NCI-H2107 treated with DMSO at 0.1 percent for 48 hours (cell line): ENCODE measurements around the gene MAML3.

Experiments used
- DNase-seq: peaks from one replicate; lab custom pipeline; 2025; ENCODE audit not compliant: unreplicated experiment; lab: John Stamatoyannopoulos, UW

The MAML3 gene

GRCh38 chr4:140012688-140013486 lies 141.1 kb downstream of the MAML3 start:
- peak; percentile 66 for DNase-seq

DNA sequence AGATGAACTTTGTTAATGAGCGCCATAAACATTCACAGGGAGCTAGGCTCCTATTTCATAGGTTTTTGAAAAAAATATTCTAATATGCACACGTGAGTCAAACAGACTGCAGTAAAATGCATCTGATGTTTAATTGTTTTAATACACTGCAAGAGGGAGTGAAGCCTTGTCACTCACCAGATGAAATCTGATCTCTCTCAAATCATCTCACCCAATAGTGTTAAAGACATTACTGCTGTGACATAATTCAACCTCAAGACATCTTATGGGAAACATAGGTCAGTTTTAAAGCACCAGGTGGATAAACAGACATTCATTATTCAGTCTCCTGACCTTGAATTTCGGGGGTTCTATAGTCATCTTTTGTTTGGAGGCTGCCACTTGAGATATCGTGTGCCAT lies 148.3 kb downstream of the MAML3 start:
- peak; percentile 49 for DNase-seq

DNA sequence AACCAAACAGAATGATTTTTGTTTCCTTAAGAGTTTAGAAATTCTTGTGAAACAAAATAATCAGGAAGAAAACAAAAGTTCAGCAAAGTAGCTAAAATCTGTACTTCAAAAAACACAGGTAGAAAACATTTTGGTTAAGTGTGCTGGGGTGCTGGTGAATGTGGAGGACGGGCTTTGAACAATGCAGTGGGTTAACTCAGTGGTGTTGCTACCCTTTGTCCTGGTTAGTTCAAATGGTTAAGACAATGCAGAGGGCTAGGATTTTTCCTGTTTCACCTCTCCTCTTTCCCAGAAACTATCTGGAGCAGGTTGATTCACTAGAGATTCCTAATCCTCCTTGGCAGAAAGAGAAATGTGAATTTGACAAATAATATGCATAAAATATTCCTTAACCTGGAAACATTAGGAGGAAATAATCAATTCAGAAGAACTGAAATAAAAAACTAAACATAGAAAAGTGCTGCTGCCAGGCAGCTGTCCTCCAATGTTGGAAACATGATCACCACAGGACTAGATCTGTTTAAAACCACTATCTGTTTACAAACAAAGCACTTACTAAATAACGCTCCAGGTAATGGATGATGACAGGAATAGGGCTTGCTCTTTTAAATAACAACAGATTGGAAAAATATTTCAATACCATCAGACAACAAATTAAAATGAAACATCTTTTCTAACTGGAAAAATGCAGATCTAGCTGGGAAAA lies 148.9 kb downstream of the MAML3 start:
- DNase-seq: peak; percentile 57

DNA sequence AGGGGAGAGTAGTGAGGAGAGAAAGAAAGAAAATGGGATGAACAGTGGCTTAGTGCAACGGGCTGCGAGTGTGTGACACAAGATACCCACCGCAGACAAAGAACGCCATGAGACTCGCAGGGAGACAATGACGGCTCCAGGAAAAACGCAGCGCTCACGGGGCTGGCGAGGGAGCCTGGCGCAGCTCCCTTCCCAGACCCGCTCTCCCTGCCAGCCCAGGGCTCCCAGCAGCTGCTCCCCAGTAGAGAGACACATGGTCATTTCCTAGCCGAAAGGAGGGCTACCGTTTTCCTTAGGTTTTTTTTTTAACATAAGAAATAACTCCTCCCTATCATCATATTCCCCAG lies 149.5 kb downstream of the MAML3 start:
- peak; percentile 79 for DNase-seq

- peak; percentile 79 for DNase-seq
These were observed 150.0 kb downstream of the MAML3 start for GRCh38 chr4:140003876-140004548.

DNA sequence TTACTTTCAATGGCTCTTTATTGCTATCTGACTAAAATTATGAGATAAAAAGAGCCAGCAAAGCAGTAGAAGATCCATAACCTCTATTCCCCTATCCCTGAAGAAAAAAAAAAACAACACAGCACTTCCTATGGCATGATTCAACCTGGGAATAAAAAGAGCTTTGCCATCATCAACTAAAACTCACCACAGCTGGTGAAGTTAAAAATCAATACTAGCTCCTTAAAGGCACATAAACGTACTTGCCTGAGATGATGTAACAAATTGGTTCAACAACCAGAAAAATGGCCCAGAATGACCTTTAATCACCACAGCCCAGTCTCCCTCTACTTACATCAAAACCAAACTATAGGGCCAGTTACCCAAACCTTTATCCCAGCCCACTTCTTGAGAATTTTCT lies 153.8 kb downstream of the MAML3 start:
- no peak for DNase-seq

DNA sequence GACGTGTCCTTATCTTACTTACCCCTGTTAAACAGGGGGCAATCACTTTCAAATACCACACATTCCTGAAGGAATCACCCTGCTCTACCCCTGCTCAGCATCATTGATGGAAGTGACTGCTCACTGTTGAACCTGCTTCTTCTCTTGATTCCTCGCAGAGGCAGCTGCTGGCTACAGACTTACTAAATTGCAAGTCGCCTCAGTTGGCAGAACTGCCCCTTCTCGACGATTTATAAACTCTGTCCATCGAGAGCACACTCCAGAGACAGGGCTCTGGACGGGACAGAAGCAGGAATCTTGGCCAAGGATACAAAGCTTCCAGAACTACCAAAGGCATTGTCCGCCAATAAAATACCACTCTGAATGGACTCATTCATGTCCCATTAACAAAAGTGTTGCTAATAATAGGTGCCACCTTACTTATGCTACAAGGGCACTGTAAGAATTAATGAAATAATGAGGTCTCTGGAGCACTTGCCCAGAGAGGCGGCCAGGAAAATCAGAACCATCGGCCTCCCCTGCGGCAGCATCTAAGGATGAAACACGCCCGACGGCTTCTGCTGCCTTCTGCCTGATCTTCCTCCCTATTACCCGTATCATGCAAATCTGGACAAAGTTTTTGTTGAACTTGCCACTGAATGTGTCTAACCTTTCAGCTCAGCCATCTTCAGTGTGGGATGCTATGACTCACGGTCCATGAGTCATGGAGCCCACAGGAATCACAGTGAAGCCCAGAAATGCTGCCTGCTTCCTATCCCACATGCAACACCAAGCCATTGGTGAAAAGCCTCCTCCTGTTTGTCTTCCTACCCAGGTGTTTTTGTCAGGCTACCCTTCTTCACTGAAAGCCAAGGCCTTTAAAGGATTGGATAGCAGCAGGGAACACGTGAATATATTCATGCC lies 164.9 kb downstream of the MAML3 start:
- no peak for DNase-seq

GRCh38 chr4:139987502-139987850 lies 166.5 kb downstream of the MAML3 start:
- DNase-seq: no peak

DNA sequence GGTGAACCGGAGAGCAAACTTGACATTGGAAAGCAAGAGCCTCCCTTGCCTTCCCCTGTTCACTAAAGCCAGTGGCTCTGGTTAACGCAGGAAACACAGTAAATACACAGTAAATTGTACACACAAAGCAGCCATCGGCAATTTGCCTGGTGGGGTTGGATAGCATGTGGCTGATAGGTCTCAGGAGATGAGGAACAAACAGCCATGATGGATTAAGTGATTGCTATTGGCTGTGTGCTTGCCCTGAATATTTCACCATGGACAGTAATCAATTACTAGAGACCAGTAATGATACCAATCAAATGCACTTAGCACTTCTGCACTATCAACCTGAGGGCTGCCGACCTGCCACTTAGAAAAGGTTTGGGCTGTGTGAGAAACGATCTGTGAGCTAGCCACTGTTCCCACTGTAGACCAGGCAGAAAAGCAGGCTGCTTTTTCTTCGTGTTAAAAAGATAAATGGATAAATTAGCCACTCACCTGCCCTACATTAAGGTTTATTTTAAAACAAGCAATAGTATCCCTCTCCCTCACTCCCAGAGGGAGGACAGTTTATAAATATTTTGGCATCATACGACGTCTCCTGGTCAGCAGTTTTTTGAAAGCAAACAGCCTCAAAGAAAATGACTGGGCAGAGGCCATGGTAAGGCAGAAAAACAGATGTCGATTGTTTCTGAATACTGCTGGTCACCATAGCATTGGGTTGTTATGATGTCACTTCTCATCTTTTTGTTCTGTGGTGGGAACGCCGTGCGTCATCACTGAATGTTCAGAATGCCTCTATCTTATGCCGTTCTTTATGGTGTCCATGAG lies 167.1 kb downstream of the MAML3 start:
- no peak for DNase-seq

DNA sequence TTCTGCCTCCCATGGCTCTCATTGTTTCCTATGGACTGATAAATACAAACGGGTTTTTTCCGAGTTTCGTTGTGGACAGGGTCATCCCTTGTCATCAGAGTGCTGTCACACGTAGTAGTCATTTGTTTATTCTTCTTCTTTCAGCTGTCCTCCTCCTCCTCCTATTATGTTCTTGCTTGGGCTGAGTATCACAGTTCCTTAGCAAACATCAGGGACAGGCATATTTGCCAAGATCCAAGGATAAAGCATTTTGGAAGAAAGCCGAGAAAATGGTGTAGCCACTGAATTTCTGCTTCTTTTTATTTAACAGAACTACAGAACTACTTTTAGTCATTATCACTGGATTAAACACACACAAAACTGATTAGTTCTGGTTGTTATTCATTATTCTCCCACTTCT lies 167.9 kb downstream of the MAML3 start:
- DNase-seq: no peak

DNA sequence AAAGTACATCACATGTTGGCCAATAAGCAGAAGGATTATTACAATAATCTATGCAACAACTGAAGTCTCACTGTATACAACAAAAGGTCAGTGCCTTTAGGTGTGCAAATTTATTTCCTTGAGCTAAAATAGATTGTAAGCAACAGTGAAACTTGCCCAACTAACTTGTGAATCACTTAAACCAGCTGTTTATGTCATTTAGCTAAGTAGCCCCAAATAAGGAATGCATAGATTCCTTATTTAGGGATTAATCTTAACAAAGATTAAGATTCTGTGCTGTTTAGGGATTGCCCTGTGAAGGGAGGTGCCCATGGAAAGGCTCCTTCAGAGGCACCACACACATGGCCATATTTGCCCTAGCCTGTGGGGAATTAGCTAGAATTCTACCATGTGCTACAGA lies 168.6 kb downstream of the MAML3 start:
- no peak for DNase-seq

GRCh38 chr4:139984471-139984870 lies 169.5 kb downstream of the MAML3 start:
- DNase-seq: no peak

DNA sequence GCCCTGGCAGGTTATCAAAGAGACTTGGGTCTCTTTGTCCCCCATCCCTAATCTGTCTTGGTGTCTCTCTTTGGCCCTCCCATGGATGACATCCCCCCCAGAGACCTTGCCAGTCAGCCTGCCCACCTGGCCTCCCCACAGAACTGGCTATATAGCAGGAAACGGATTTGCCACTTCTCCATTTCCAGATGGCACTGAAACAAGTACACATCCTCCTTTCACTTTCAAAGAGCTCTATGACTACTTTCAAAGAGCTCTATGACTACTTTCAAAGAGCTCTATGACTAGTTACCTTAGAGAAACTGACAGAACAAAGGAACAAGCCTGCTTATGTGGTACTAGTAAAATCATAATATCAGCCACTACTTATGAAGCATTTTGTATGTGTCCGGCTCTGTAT lies 175.3 kb downstream of the MAML3 start:
- no peak for DNase-seq

- no peak for DNase-seq
These were observed 176.0 kb downstream of the MAML3 start for GRCh38 chr4:139977838-139978609.

GRCh38 chr4:139975830-139976272 lies 178.1 kb downstream of the MAML3 start:
- DNase-seq: no peak

DNA sequence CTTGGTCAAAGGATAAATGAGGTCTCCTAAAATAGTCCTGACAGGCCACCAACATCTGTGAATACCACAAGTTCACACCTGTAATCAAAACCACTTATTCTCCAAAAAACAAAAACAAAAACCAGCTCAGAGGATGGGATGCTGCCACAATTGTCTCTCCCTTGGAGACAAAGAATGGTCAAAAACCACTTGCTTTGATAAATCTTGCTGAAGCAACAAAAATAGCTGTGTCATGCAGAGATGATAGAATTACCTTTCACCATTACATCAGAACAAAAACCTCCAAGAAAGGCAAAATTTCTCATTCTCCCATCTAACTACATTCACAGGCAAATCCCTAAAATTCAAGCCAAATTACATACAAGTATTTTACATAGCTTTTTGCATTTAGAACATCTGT lies 180.4 kb downstream of the MAML3 start:
- no peak for DNase-seq

- no peak for DNase-seq
These were observed 181.0 kb downstream of the MAML3 start for GRCh38 chr4:139973015-139973414.

- no peak for DNase-seq
These were observed 181.7 kb downstream of the MAML3 start for GRCh38 chr4:139972305-139972704.

DNA sequence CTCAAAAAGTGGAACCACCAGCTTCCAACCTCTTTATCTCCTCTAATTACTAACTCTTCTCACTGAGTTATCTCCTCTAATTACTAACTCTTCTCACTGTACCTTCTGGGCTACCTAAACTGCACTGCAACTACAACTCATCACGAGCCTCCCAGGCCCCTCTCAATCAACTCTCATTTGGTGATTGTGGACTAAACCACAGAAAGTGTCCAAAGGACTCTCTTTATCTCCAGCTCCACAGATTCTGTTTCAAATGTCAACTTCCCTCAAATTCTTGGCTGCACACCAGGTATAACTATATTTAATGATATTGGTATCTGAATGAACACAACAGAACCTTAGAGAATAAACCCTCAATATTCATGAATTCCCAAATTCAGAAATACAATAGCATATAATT lies 182.9 kb downstream of the MAML3 start:
- no peak for DNase-seq
